SJSA1 (cell line): ENCODE data around the gene NEGR1. TPM values are rescaled to one million over a fixed set of nuclear protein-coding genes. Genes with fewer than 3 reads are reported as not detected.

Experiments
- DNase-seq, 2 experiments: peaks; one replicate each; pipeline ENCODE4 v3.0.0-alpha.2; 2015 to 2020; ENCODE audit warnings: low spot score in 2 of 2, low read depth in 1 of 2
- H3K27ac ChIP-seq: fragments of 250-450 bp; sonication (Bioruptor Pico); 2 replicates; pipeline ENCODE4 v1.5.1; 2020; ENCODE audit warnings: mild to moderate bottlenecking, moderate library complexity
- H3K27me3 ChIP-seq: fragments of 250-450 bp; sonication (Bioruptor Pico); replicated peaks from 2 replicates; pipeline ENCODE4 v1.5.1; 2020; ENCODE audit warnings: mild to moderate bottlenecking, moderate library complexity
- H3K36me3 ChIP-seq: fragments of 250-450 bp; sonication (Bioruptor Pico); 2 replicates; pipeline ENCODE4 v1.5.1; 2020; ENCODE audit warnings: mild to moderate bottlenecking
- H3K4me1 ChIP-seq: fragments of 250-450 bp; sonication (Bioruptor Pico); replicated peaks from 2 replicates; pipeline ENCODE4 v1.6.1; 2021; ENCODE audit warnings: mild to moderate bottlenecking
- H3K4me3 ChIP-seq: fragments of 250-450 bp; sonication (Bioruptor Pico); 2 replicates; pipeline ENCODE4 v1.5.1; 2020; ENCODE audit warnings: mild to moderate bottlenecking
- H3K9me3 ChIP-seq: fragments of 250-450 bp; sonication (Bioruptor Pico); replicated peaks from 2 replicates; pipeline ENCODE4 v1.5.1; 2020; ENCODE audit warnings: mild to moderate bottlenecking
- total RNA-seq: library from RNA; depleted of rRNA; stranded (reverse); fragments of >200 nt; shearing (Covaris generic); gene quantifications from 2 replicates; pipeline ENCODE4 v1.2.3, GENCODE V29; 2014

Gene NEGR1
- total RNA-seq, 1 experiment from 2014 or later: 1.9 TPM

- Histone ChIP-seq H3K4me1 (no peaks in the 10 kb centered on the region), H3K36me3 (no peaks in the 10 kb centered on the region), H3K27ac (no peak overlapping the region), H3K4me3 (no peak overlapping the region), H3K27me3 (no peaks in the 10 kb centered on the region), H3K9me3 (no peaks in the 10 kb centered on the region)
- DNase-seq: no peak
Observed at GRCh38 chr1:71582673-71583072, 699.7 kb downstream of the NEGR1 start.

- no peaks in the 10 kb centered on the region for H3K4me1 ChIP-seq
- no peak for DNase-seq
- no peaks in the 10 kb centered on the region for H3K36me3 ChIP-seq
- no peaks in the 10 kb centered on the region for H3K27me3 ChIP-seq
- H3K9me3 ChIP-seq: no peaks in the 10 kb centered on the region
- no peak overlapping the region for H3K27ac ChIP-seq
- H3K4me3 ChIP-seq: no peak overlapping the region
Observed at GRCh38 chr1:71577451-71578131, 704.7 kb downstream of the NEGR1 start.

GRCh38 chr1:71572038-71572437, 710.3 kb downstream of the NEGR1 start:
- no peaks in the 10 kb centered on the region for H3K36me3 ChIP-seq
- no peak for DNase-seq
- H3K4me3 ChIP-seq: no peak overlapping the region
- H3K9me3 ChIP-seq: no peaks in the 10 kb centered on the region
- peaks cover 2% of the 10 kb centered on the region; the same call in 1 of the 2 replicates for H3K27me3 ChIP-seq
- H3K4me1 ChIP-seq: no peaks in the 10 kb centered on the region
- no peak overlapping the region for H3K27ac ChIP-seq

GRCh38 chr1:71566413-71566812, 715.9 kb downstream of the NEGR1 start:
- Histone ChIP-seq H3K9me3 (no peaks in the 10 kb centered on the region), H3K36me3 (no peaks in the 10 kb centered on the region), H3K4me3 (no peak overlapping the region), H3K4me1 (no peaks in the 10 kb centered on the region), H3K27ac (no peak overlapping the region), H3K27me3 (peaks cover 2% of the 10 kb centered on the region; the same call in 1 of the 2 replicates)
- DNase-seq: no peak

GRCh38 chr1:71565831-71566230, 716.5 kb downstream of the NEGR1 start:
- Histone ChIP-seq H3K36me3 (no peaks in the 10 kb centered on the region), H3K27ac (no peak overlapping the region), H3K9me3 (no peaks in the 10 kb centered on the region), H3K4me1 (no peaks in the 10 kb centered on the region), H3K27me3 (peaks cover 2% of the 10 kb centered on the region; the same call in 1 of the 2 replicates), H3K4me3 (no peak overlapping the region)
- no peak for DNase-seq

- no peaks in the 10 kb centered on the region for H3K4me1 ChIP-seq
- H3K36me3 ChIP-seq: no peaks in the 10 kb centered on the region
- no peak for DNase-seq
- H3K4me3 ChIP-seq: no peak overlapping the region
- H3K27ac ChIP-seq: no peak overlapping the region
- peaks cover 2% of the 10 kb centered on the region; the same call in 1 of the 2 replicates for H3K27me3 ChIP-seq
- no peaks in the 10 kb centered on the region for H3K9me3 ChIP-seq
Observed at GRCh38 chr1:71565262-71565661, 717.1 kb downstream of the NEGR1 start.

GRCh38 chr1:71562298-71562697, 720.0 kb downstream of the NEGR1 start:
- no peak overlapping the region for H3K4me3 ChIP-seq
- no peak overlapping the region for H3K27ac ChIP-seq
- H3K27me3 ChIP-seq: no peaks in the 10 kb centered on the region
- H3K36me3 ChIP-seq: no peaks in the 10 kb centered on the region
- no peak for DNase-seq
- H3K9me3 ChIP-seq: no peaks in the 10 kb centered on the region
- H3K4me1 ChIP-seq: no peaks in the 10 kb centered on the region

- H3K27ac ChIP-seq: no peak overlapping the region
- DNase-seq: no peak
- no peaks in the 10 kb centered on the region for H3K27me3 ChIP-seq
- H3K4me1 ChIP-seq: no peaks in the 10 kb centered on the region
- no peaks in the 10 kb centered on the region for H3K36me3 ChIP-seq
- no peak overlapping the region for H3K4me3 ChIP-seq
- no peaks in the 10 kb centered on the region for H3K9me3 ChIP-seq
Observed at GRCh38 chr1:71561729-71562128, 720.6 kb downstream of the NEGR1 start.

GRCh38 chr1:71561206-71561605, 721.1 kb downstream of the NEGR1 start:
- Histone ChIP-seq H3K27me3 (no peaks in the 10 kb centered on the region), H3K9me3 (no peaks in the 10 kb centered on the region), H3K27ac (no peak overlapping the region), H3K4me1 (no peaks in the 10 kb centered on the region), H3K4me3 (no peak overlapping the region), H3K36me3 (no peaks in the 10 kb centered on the region)
- no peak for DNase-seq

GRCh38 chr1:71559880-71560279, 722.5 kb downstream of the NEGR1 start:
- H3K36me3 ChIP-seq: no peaks in the 10 kb centered on the region

GRCh38 chr1:71557138-71557537, 725.2 kb downstream of the NEGR1 start:
- no peak for DNase-seq
- H3K36me3 ChIP-seq: no peaks in the 10 kb centered on the region
- no peaks in the 10 kb centered on the region for H3K27me3 ChIP-seq

More at GRCh38 chr1:71559880-71560279, 722.5 kb downstream of the NEGR1 start:
- Histone ChIP-seq H3K27me3 (no peaks in the 10 kb centered on the region), H3K4me1 (no peaks in the 10 kb centered on the region), H3K27ac (no peak overlapping the region), H3K9me3 (no peaks in the 10 kb centered on the region), H3K4me3 (no peak overlapping the region)
- no peak for DNase-seq

GRCh38 chr1:71548398-71548890, 733.9 kb downstream of the NEGR1 start:
- no peak for DNase-seq
- H3K27ac ChIP-seq: no peak overlapping the region
- no peaks in the 10 kb centered on the region for H3K9me3 ChIP-seq
- no peaks in the 10 kb centered on the region for H3K4me1 ChIP-seq
- H3K36me3 ChIP-seq: no peaks in the 10 kb centered on the region
- H3K4me3 ChIP-seq: no peak overlapping the region
- H3K27me3 ChIP-seq: no peaks in the 10 kb centered on the region

More at GRCh38 chr1:71557138-71557537, 725.2 kb downstream of the NEGR1 start:
- Histone ChIP-seq H3K4me3 (no peak overlapping the region), H3K27ac (no peak overlapping the region), H3K9me3 (no peaks in the 10 kb centered on the region), H3K4me1 (no peaks in the 10 kb centered on the region)

GRCh38 chr1:71542155-71542554, 740.2 kb downstream of the NEGR1 start:
- Histone ChIP-seq H3K36me3 (no peaks in the 10 kb centered on the region), H3K27ac (no peak overlapping the region), H3K4me3 (no peak overlapping the region), H3K4me1 (no peaks in the 10 kb centered on the region), H3K27me3 (no peaks in the 10 kb centered on the region), H3K9me3 (no peaks in the 10 kb centered on the region)
- no peak for DNase-seq

GRCh38 chr1:71533950-71534349, 748.4 kb downstream of the NEGR1 start:
- H3K4me3 ChIP-seq: no peak overlapping the region
- H3K27me3 ChIP-seq: no peaks in the 10 kb centered on the region
- no peaks in the 10 kb centered on the region for H3K9me3 ChIP-seq
- H3K4me1 ChIP-seq: no peaks in the 10 kb centered on the region
- no peaks in the 10 kb centered on the region for H3K36me3 ChIP-seq
- DNase-seq: no peak
- no peak overlapping the region for H3K27ac ChIP-seq

GRCh38 chr1:71532343-71532742, 750.0 kb downstream of the NEGR1 start:
- no peaks in the 10 kb centered on the region for H3K4me1 ChIP-seq
- no peaks in the 10 kb centered on the region for H3K9me3 ChIP-seq
- no peaks in the 10 kb centered on the region for H3K27me3 ChIP-seq
- DNase-seq: no peak
- H3K36me3 ChIP-seq: no peaks in the 10 kb centered on the region
- H3K4me3 ChIP-seq: no peak overlapping the region
- H3K27ac ChIP-seq: no peak overlapping the region
